Liver (tissue), 9 donors: ENCODE measurements around the gene PPP2R2C. TPM values are rescaled to one million over a fixed set of nuclear protein-coding genes. Genes with fewer than 3 reads are reported as not detected.

Source experiments
- DNase-seq: peaks from one replicate; pipeline ENCODE4 v3.0.0-alpha.2; 2017; ENCODE audit warnings: low spot score
- H3K27ac ChIP-seq, 2 donors: one replicate each; pipeline ENCODE4 v1.7.0; 2013; ENCODE audit warnings: inconsistent platforms in 2 of 2, low read length in 2 of 2, control low read depth in 1 of 2, low read depth in 1 of 2, mild to moderate bottlenecking in 1 of 2
- H3K27me3 ChIP-seq, 4 donors: one replicate each; pipeline versions ENCODE4 v1.6.1 to v1.7.0; 2013; ENCODE audit warnings: low read length in 3 of 4, inconsistent platforms in 1 of 4, mild to moderate bottlenecking in 1 of 4, moderate library complexity in 1 of 4; ENCODE audit not compliant: control insufficient read depth in 4 of 4, insufficient read depth in 4 of 4
- H3K36me3 ChIP-seq, 4 donors: one replicate each; pipeline versions ENCODE4 v1.6.1 to v1.7.0; 2013; ENCODE audit warnings: low read length in 3 of 4, mild to moderate bottlenecking in 3 of 4, low read depth in 1 of 4, moderate library complexity in 1 of 4; ENCODE audit not compliant: control insufficient read depth in 4 of 4, insufficient read depth in 3 of 4
- H3K4me1 ChIP-seq, 4 donors: one replicate each; pipeline versions ENCODE4 v1.6.1 to v1.7.0; 2013; ENCODE audit warnings: low read length in 3 of 4, mild to moderate bottlenecking in 3 of 4, moderate library complexity in 1 of 4; ENCODE audit not compliant: control insufficient read depth in 4 of 4, insufficient read depth in 4 of 4
- H3K4me3 ChIP-seq, 3 donors: one replicate each; pipeline versions ENCODE4 v1.6.1 to v1.7.0; 2013; ENCODE audit warnings: low read length in 3 of 3, control low read depth in 1 of 3, low read depth in 1 of 3, mild to moderate bottlenecking in 1 of 3
- H3K9ac ChIP-seq, 2 donors: one replicate each; pipeline ENCODE4 v1.7.0; 2013; ENCODE audit warnings: low read length in 2 of 2, mild to moderate bottlenecking in 2 of 2, moderate library complexity in 2 of 2, control low read depth in 1 of 2, low read depth in 1 of 2
- H3K9me3 ChIP-seq, 4 donors: one replicate each; pipeline versions ENCODE4 v1.6.1 to v1.7.0; 2013; ENCODE audit warnings: low read length in 3 of 4; ENCODE audit not compliant: control insufficient read depth in 4 of 4
- ATF3 ChIP-seq: IDR thresholded peaks from 2 replicates; pipeline ENCODE4 v1.6.1; 2016; ENCODE audit warnings: antibody characterized with exemption
- CTCF ChIP-seq: fragments of 150-350 bp; IDR thresholded peaks from 2 replicates; pipeline ENCODE4 v1.5.1; 2017; ENCODE audit warnings: improper control_type of control experiment, low read depth, low read length; ENCODE audit not compliant: missing input control
- EGR1 ChIP-seq, 2 donors: IDR thresholded peaks; 2 replicates each; pipeline ENCODE4 v1.6.1; 2016 to 2018; ENCODE audit warnings: antibody characterized with exemption in 2 of 2, low read depth in 2 of 2
- FOXA1 ChIP-seq: IDR thresholded peaks from 2 replicates; pipeline ENCODE4 v1.6.1; 2016; ENCODE audit warnings: antibody characterized with exemption
- FOXA2 ChIP-seq: IDR thresholded peaks from 2 replicates; pipeline ENCODE4 v1.6.1; 2016; ENCODE audit warnings: antibody characterized with exemption
- GABPA ChIP-seq, 2 donors: IDR thresholded peaks in 1 of 2; conservative IDR thresholded peaks in 1 of 2; 2 replicates each; pipeline ENCODE4 v1.6.1; 2016; ENCODE audit warnings: antibody characterized with exemption in 2 of 2, mild to moderate bottlenecking in 1 of 2, moderate library complexity in 1 of 2
- HNF4A ChIP-seq, 2 donors: conservative IDR thresholded peaks; 2 replicates each; pipeline ENCODE4 v1.6.1; 2016; ENCODE audit warnings: antibody characterized with exemption in 2 of 2, mild to moderate bottlenecking in 2 of 2
- HNF4G ChIP-seq: IDR thresholded peaks from 2 replicates; pipeline ENCODE4 v1.6.1; 2016; ENCODE audit warnings: antibody characterized with exemption
- JUND ChIP-seq, 2 donors: IDR thresholded peaks; 2 replicates each; pipeline ENCODE4 v1.6.1; 2016; ENCODE audit warnings: antibody characterized with exemption in 2 of 2
- MAX ChIP-seq: IDR thresholded peaks from 2 replicates; pipeline ENCODE4 v1.6.1; 2016; ENCODE audit warnings: antibody characterized with exemption
- NR2F2 ChIP-seq: IDR thresholded peaks from 2 replicates; pipeline ENCODE4 v1.6.1; 2016; ENCODE audit warnings: antibody characterized with exemption
- REST ChIP-seq: IDR thresholded peaks from 2 replicates; pipeline ENCODE4 v1.6.1; 2016; ENCODE audit warnings: antibody characterized with exemption, mild to moderate bottlenecking
- RXRA ChIP-seq, 2 donors: IDR thresholded peaks; 2 replicates each; pipeline ENCODE4 v1.6.1; 2017 to 2018; ENCODE audit warnings: antibody characterized with exemption in 2 of 2, mild to moderate bottlenecking in 1 of 2
- SP1 ChIP-seq: IDR thresholded peaks from 2 replicates; pipeline ENCODE4 v1.6.1; 2018; ENCODE audit warnings: antibody characterized with exemption, mild to moderate bottlenecking
- YY1 ChIP-seq: IDR thresholded peaks from 2 replicates; pipeline ENCODE4 v1.6.1; 2016; ENCODE audit warnings: antibody characterized with exemption, mild to moderate bottlenecking
- ZBTB33 ChIP-seq: IDR thresholded peaks from 2 replicates; pipeline ENCODE4 v1.6.1; 2016; ENCODE audit warnings: antibody characterized with exemption
- WGBS: extraction: QIAGEN DNeasy Blood & Tissue Kit; methylation state at CpG from one replicate; pipeline ENCODE4 v1.1.7; 2013; 5-methylcytosine and 5-hydroxymethylcytosine counted together
- polyA plus RNA-seq, 2 donors: library from polyadenylated mRNA; stranded (reverse) in 1 of 2; unstranded in 1 of 2; fragments of 200-250 nt in 1 of 2; fragments of >200 nt in 1 of 2; fragmentation: Nextera tagmentation in 1 of 2; extraction: Ambion mirVana in 1 of 2; gene quantifications; one replicate each; pipeline versions ENCODE4 v1.2.1 to v1.2.3, GENCODE V29; 2013 to 2015
- total RNA-seq, 2 donors: library from RNA; depleted of rRNA; stranded (reverse); fragments of >200 nt; gene quantifications; one replicate each; pipeline ENCODE4 v1.2.3, GENCODE V29; 2014
- donor health status: healthy.
- donor health status: healthy.
- donor health status: healthy.
- donor health status: healthy.
- donor health status: healthy.

The PPP2R2C gene
- total and polyA plus RNA-seq, 4 donors: under 0.01 to 0.01 TPM; not detected in 2

GRCh38 chr4:6393544-6394475 is 78.6 kb downstream of the PPP2R2C start:
- DNase-seq: no peak
- Histone ChIP-seq H3K27ac (no peak overlapping the region), H3K4me1 (peaks cover 0 to 3% (median 0%) of the 10 kb centered on the region in 4 donors), H3K9ac (no peak overlapping the region), H3K9me3 (no peaks in the 10 kb centered on the region), H3K4me3 (no peak overlapping the region), H3K27me3 (no peaks in the 10 kb centered on the region), H3K36me3 (no peaks in the 10 kb centered on the region)
- 60% methylated on average over 16 of the region's 16 CpGs for WGBS
- no peak for TF ChIP-seq REST
- TF ChIP-seq HNF4A (conservative IDR thresholded peaks at IDR 0.05): peak in 1 of 2 donors; percentile 25
- TF ChIP-seq RXRA (IDR thresholded peaks at IDR 0.05): peak in 1 of 2 donors; percentile 27

GRCh38 chr4:6393066-6393465 is 79.3 kb downstream of the PPP2R2C start:
- TF ChIP-seq ATF3: no peak
- TF ChIP-seq YY1: no peak
- TF ChIP-seq CTCF: no peak
- TF ChIP-seq HNF4G: no peak
- no peak for TF ChIP-seq EGR1 (IDR thresholded peaks at IDR 0.05; ENCODE audit: low read depth in 2 of 2)
- TF ChIP-seq GABPA (IDR thresholded peaks at IDR 0.05 in 1 of 2, conservative IDR thresholded peaks at IDR 0.05 in 1 of 2): no peak
- TF ChIP-seq SP1: no peak
- TF ChIP-seq JUND (IDR thresholded peaks at IDR 0.05): no peak
- TF ChIP-seq FOXA1: no peak
- no peak for TF ChIP-seq ZBTB33
- no peak for TF ChIP-seq HNF4A (conservative IDR thresholded peaks at IDR 0.05)
- no peak for TF ChIP-seq NR2F2
- no peak for TF ChIP-seq FOXA2
- TF ChIP-seq MAX: no peak
- H3K9ac ChIP-seq: no peak overlapping the region
- no peaks in the 10 kb centered on the region for H3K9me3 ChIP-seq
- no peak overlapping the region for H3K4me3 ChIP-seq
- no peak for DNase-seq
- H3K27ac ChIP-seq: no peak overlapping the region
- H3K36me3 ChIP-seq: no peaks in the 10 kb centered on the region
- 79% methylated on average over 6 of the region's 6 CpGs for WGBS
- H3K27me3 ChIP-seq: no peaks in the 10 kb centered on the region
- peaks cover 0 to 3% (median 0%) of the 10 kb centered on the region in 4 donors for H3K4me1 ChIP-seq
